GM12892 (cell line): ENCODE results near the gene TSHZ3.

Experiments
- POLR2A ChIP-seq: IDR thresholded peaks from 2 replicates; pipeline ENCODE4 v1.6.1; 2011; ENCODE audit warnings: low read depth, low read length, control low read depth
- POLR2AphosphoS5 ChIP-seq: IDR thresholded peaks from 2 replicates; pipeline ENCODE4 v1.6.1; 2011; ENCODE audit warnings: low read depth, low read length, control low read depth
- TAF1 ChIP-seq: IDR thresholded peaks from 2 replicates; pipeline ENCODE4 v1.6.1; 2011; ENCODE audit warnings: low read depth, mild to moderate bottlenecking, control low read depth, low read length, borderline replicate concordance

- no peak for TF ChIP-seq POLR2AphosphoS5
- TF ChIP-seq POLR2A, result no peak
- no peak for TF ChIP-seq TAF1
Observed at GRCh38 chr19:31339411-31339810, 9.8 kb downstream of the TSHZ3 start.
